GM12878 (cell line): ENCODE measurements around the gene PRDM7.

Source experiments
- CEBPB ChIP-seq, 2 experiments: fragments of 150-350 bp in 1 of 2; IDR thresholded peaks; 2 replicates each; pipeline ENCODE4 v1.6.1; 2012 to 2014; ENCODE audit warnings: low read depth in 2 of 2, low read length in 2 of 2, borderline replicate concordance in 1 of 2, inconsistent platforms in 1 of 2
- CTCF ChIP-seq, 3 experiments: IDR thresholded peaks in 2 of 3; conservative IDR thresholded peaks in 1 of 3; 2 replicates each; pipeline ENCODE4 v1.5.1; 2011; ENCODE audit warnings: low read depth in 3 of 3, low read length in 3 of 3, mild to moderate bottlenecking in 3 of 3, control low read depth in 2 of 3, moderate library complexity in 2 of 3, inconsistent platforms in 1 of 3, mixed read lengths in 1 of 3; ENCODE audit not compliant: control insufficient read depth in 2 of 3, insufficient read depth in 1 of 3; ENCODE audit errors: extremely low read depth in 1 of 3
- HDAC2 ChIP-seq: fragments of 200-600 bp; sonication (generic); IDR thresholded peaks from 2 replicates; pipeline ENCODE4 v1.6.1; 2017
- HDAC6 ChIP-seq: fragments of 200-600 bp; sonication (generic); IDR thresholded peaks from one replicate; pipeline ENCODE4 v1.8.0; 2017; ENCODE audit warnings: antibody characterized with exemption; ENCODE audit not compliant: unreplicated experiment
- ZBTB4 ChIP-seq: fragments of 450-650 bp; formaldehyde crosslinking; IDR thresholded peaks from 2 replicates; pipeline ENCODE4 v1.4.0; 2022; ENCODE audit warnings: mild to moderate bottlenecking, moderate library complexity
- ZNF622 ChIP-seq: fragments of 450-650 bp; IDR thresholded peaks from 2 replicates; pipeline ENCODE4 v1.6.1; 2017; ENCODE audit warnings: mild to moderate bottlenecking, inconsistent platforms

- no peak for TF ChIP-seq CTCF (IDR thresholded peaks at IDR 0.05 in 2 of 3, conservative IDR thresholded peaks at IDR 0.05 in 1 of 3; ENCODE audit: control insufficient read depth in 2 of 3, extremely low read depth in 1 of 3, insufficient read depth in 1 of 3, low read depth in 3 of 3, low read length in 3 of 3)
- TF ChIP-seq HDAC2: no peak
- no peak for TF ChIP-seq ZNF622
- TF ChIP-seq ZBTB4 (CRISPR knock-in tag): no peak
- no peak for TF ChIP-seq CEBPB (IDR thresholded peaks at IDR 0.05; ENCODE audit: borderline replicate concordance in 1 of 2, low read depth in 2 of 2, low read length in 2 of 2)
- TF ChIP-seq HDAC6: no peak
These were observed 30.8 kb downstream of the PRDM7 start for GRCh38 chr16:90046122-90046970.
